H1 (cell line): ENCODE measurements around the gene SPTB. TPM values are rescaled to one million over a fixed set of nuclear protein-coding genes. Genes with fewer than 3 reads are reported as not detected.

Source experiments
- CTCF ChIA-PET: fragments of 300-600 bp; sonication (Branson Sonifier 250); formaldehyde crosslinking; loops from one replicate; lab custom pipeline; 2021; ENCODE audit not compliant: partially characterized antibody; lab: Charles Lee
- POLR2A ChIA-PET: fragments of 300-600 bp; sonication (Branson Sonifier 250); formaldehyde crosslinking; loops from one replicate; lab custom pipeline; 2021; ENCODE audit warnings: inconsistent platforms; ENCODE audit not compliant: partially characterized antibody; lab: Charles Lee
- DNase-seq, 2 experiments: peaks; one replicate each; pipeline versions ENCODE4 v3.0.0 to v3.0.0-alpha.2; 2010 to 2022; ENCODE audit warnings: low spot score in 2 of 2, low read depth in 1 of 2, mixed read lengths in 1 of 2
- FAIRE-seq: peaks from 2 replicates; lab custom pipeline; 2011; peaks lifted over from hg19 to GRCh38; lab: Jason Lieb, UNC
- H2AFZ ChIP-seq: 2 replicates; pipeline ENCODE4 v1.8.1; 2012; ENCODE audit warnings: low read length, inconsistent platforms
- H2AK5ac ChIP-seq: 2 replicates; pipeline ENCODE4 v1.6.1; 2013; ENCODE audit warnings: low read depth, low read length
- H2BK120ac ChIP-seq: replicated peaks from 2 replicates; pipeline ENCODE3; 2013; ENCODE audit warnings: low read depth, low read length, inconsistent platforms
- H2BK12ac ChIP-seq: 2 replicates; pipeline ENCODE4 v1.6.1; 2013; ENCODE audit warnings: low read depth, low read length
- H2BK15ac ChIP-seq: 2 replicates; pipeline ENCODE4 v1.6.1; 2013; ENCODE audit warnings: low read length
- H2BK20ac ChIP-seq: 2 replicates; pipeline ENCODE4 v1.6.1; 2013; ENCODE audit warnings: low read length
- H2BK5ac ChIP-seq: 2 replicates; pipeline ENCODE4 v1.6.1; 2013; ENCODE audit warnings: low read depth, low read length
- H3K14ac ChIP-seq: 2 replicates; pipeline ENCODE4 v1.6.1; 2013; ENCODE audit warnings: inconsistent platforms; ENCODE audit not compliant: insufficient read length
- H3K18ac ChIP-seq: 2 replicates; pipeline ENCODE4 v1.6.1; 2013; ENCODE audit warnings: low read length; ENCODE audit errors: extremely low read depth
- H3K23ac ChIP-seq: 2 replicates; pipeline ENCODE4 v1.6.1; 2013; ENCODE audit warnings: inconsistent platforms; ENCODE audit not compliant: insufficient read length
- H3K23me2 ChIP-seq: 2 replicates; pipeline ENCODE4 v1.6.1; 2013; ENCODE audit warnings: low read depth, low read length
- H3K27ac ChIP-seq: 2 replicates; pipeline ENCODE4 v1.6.1; 2011; ENCODE audit warnings: low read depth, low read length, inconsistent platforms
- H3K27me3 ChIP-seq, 4 experiments: replicated peaks in 1 of 4; 1 replicate in 1 of 4; 2 replicates in 3 of 4; pipeline versions ENCODE4 v1.6.1 to v1.8.1; 2011 to 2013; ENCODE audit warnings: low read length in 3 of 4, mild to moderate bottlenecking in 3 of 4, inconsistent platforms in 2 of 4, mixed read lengths in 2 of 4, moderate library complexity in 1 of 4; ENCODE audit not compliant: control insufficient read depth in 3 of 4, insufficient read depth in 3 of 4; ENCODE audit errors: extremely low read depth in 1 of 4
- H3K36me3 ChIP-seq, 4 experiments: 2 replicates each; pipeline versions ENCODE4 v1.6.1 to v1.8.1; 2011 to 2013; ENCODE audit warnings: mild to moderate bottlenecking in 4 of 4, low read length in 3 of 4, moderate library complexity in 2 of 4, control low read depth in 1 of 4, inconsistent platforms in 1 of 4; ENCODE audit not compliant: insufficient read depth in 4 of 4, control insufficient read depth in 2 of 4
- H3K4ac ChIP-seq: replicated peaks from 2 replicates; pipeline ENCODE3; 2013; ENCODE audit warnings: low read length, low read depth, mixed read lengths, inconsistent platforms; ENCODE audit not compliant: insufficient read length
- H3K4me1 ChIP-seq, 4 experiments: replicated peaks in 1 of 4; 1 replicate in 1 of 4; 2 replicates in 3 of 4; pipeline versions ENCODE4 v1.6.1 to v1.8.1; 2011 to 2013; ENCODE audit warnings: low read length in 3 of 4, inconsistent platforms in 2 of 4, mixed read lengths in 1 of 4; ENCODE audit not compliant: insufficient read depth in 4 of 4, control insufficient read depth in 3 of 4
- H3K4me2 ChIP-seq, 2 experiments: 2 replicates each; pipeline versions ENCODE4 v1.6.1 to v1.8.1; 2011 to 2013; ENCODE audit warnings: low read depth in 2 of 2, low read length in 2 of 2, control low read depth in 1 of 2, inconsistent platforms in 1 of 2, mild to moderate bottlenecking in 1 of 2; ENCODE audit not compliant: insufficient read depth in 1 of 2
- H3K4me3 ChIP-seq, 4 experiments: fragments of 200-600, 300-600 bp in 1 of 4; sonication (generic), shearing (Covaris generic), sonication (Bioruptor Twin) in 1 of 4; 2 replicates each; pipeline versions ENCODE4 v1.5.1 to v1.8.1; 2011 to 2016; ENCODE audit warnings: low read length in 4 of 4, low read depth in 3 of 4, control low read depth in 2 of 4, inconsistent platforms in 2 of 4, mild to moderate bottlenecking in 2 of 4, mixed read lengths in 1 of 4, moderate library complexity in 1 of 4; ENCODE audit not compliant: insufficient read depth in 2 of 4; ENCODE audit errors: extremely low read depth in 1 of 4
- H3K56ac ChIP-seq: replicated peaks from 2 replicates; pipeline ENCODE3; 2013; ENCODE audit warnings: low read depth, mild to moderate bottlenecking, mixed read lengths, low read length, inconsistent platforms; ENCODE audit not compliant: insufficient read length
- H3K79me1 ChIP-seq: 2 replicates; pipeline ENCODE4 v1.6.1; 2013; ENCODE audit warnings: low read depth, low read length, control low read depth
- H3K79me2 ChIP-seq, 2 experiments: 2 replicates each; pipeline versions ENCODE4 v1.6.1 to v1.8.1; 2012 to 2013; ENCODE audit warnings: low read length in 2 of 2, mild to moderate bottlenecking in 2 of 2, inconsistent platforms in 1 of 2; ENCODE audit not compliant: insufficient read depth in 2 of 2, control insufficient read depth in 1 of 2
- H3K9ac ChIP-seq, 4 experiments: replicated peaks in 1 of 4; 1 replicate in 1 of 4; 2 replicates in 3 of 4; pipeline versions ENCODE4 v1.6.1 to v1.8.1; 2011 to 2013; ENCODE audit warnings: low read depth in 3 of 4, low read length in 3 of 4, control low read depth in 2 of 4, mild to moderate bottlenecking in 2 of 4, moderate library complexity in 2 of 4, inconsistent platforms in 1 of 4; ENCODE audit errors: extremely low read depth in 1 of 4
- H3K9me3 ChIP-seq, 2 experiments: 2 replicates each; pipeline versions ENCODE4 v1.6.1 to v1.8.1; 2012 to 2013; ENCODE audit warnings: mild to moderate bottlenecking in 2 of 2, moderate library complexity in 2 of 2, control low read depth in 1 of 2, inconsistent platforms in 1 of 2, low read depth in 1 of 2, low read length in 1 of 2, mixed read lengths in 1 of 2; ENCODE audit not compliant: insufficient read depth in 2 of 2
- H4K20me1 ChIP-seq, 2 experiments: replicated peaks in 1 of 2; 2 replicates each; pipeline versions ENCODE3 to v1.8.1; 2011 to 2013; ENCODE audit warnings: inconsistent platforms in 2 of 2, low read length in 2 of 2, mild to moderate bottlenecking in 1 of 2; ENCODE audit not compliant: insufficient read depth in 2 of 2, control insufficient read depth in 1 of 2
- H4K5ac ChIP-seq: 2 replicates; pipeline ENCODE4 v1.6.1; 2013; ENCODE audit warnings: low read length, low read depth, mixed read lengths, inconsistent platforms; ENCODE audit not compliant: insufficient read length
- H4K8ac ChIP-seq: 2 replicates; pipeline ENCODE4 v1.8.0; 2013; ENCODE audit warnings: mild to moderate bottlenecking, moderate library complexity, low read length, inconsistent platforms; ENCODE audit not compliant: insufficient read depth; ENCODE audit errors: extremely low read depth
- H4K91ac ChIP-seq: replicated peaks from 2 replicates; pipeline ENCODE3; 2013; ENCODE audit warnings: low read length, mixed read lengths, inconsistent platforms; ENCODE audit not compliant: insufficient read length
- CHD1 ChIP-seq: IDR thresholded peaks from 2 replicates; pipeline ENCODE4 v1.6.1; 2012; ENCODE audit warnings: low read depth, low read length, improper control_type of control experiment
- CREB1 ChIP-seq: IDR thresholded peaks from 2 replicates; pipeline ENCODE4 v1.6.1; 2012; ENCODE audit warnings: inconsistent platforms
- CTBP2 ChIP-seq: IDR thresholded peaks from 2 replicates; pipeline ENCODE4 v1.7.0; 2011; ENCODE audit warnings: borderline replicate concordance, mild to moderate bottlenecking, moderate library complexity, mixed read lengths, low read length; ENCODE audit not compliant: insufficient read depth, insufficient read length
- E2F6 ChIP-seq: IDR thresholded peaks from 2 replicates; pipeline ENCODE4 v1.6.1; 2012; ENCODE audit warnings: inconsistent platforms
- EGR1 ChIP-seq: IDR thresholded peaks from 2 replicates; pipeline ENCODE4 v1.6.1; 2011; ENCODE audit warnings: low read depth, low read length, borderline replicate concordance
- EZH2 ChIP-seq: fragments of 200-600 bp; sonication (generic); IDR thresholded peaks from 2 replicates; pipeline ENCODE4 v1.7.1; 2012; ENCODE audit warnings: low read depth, mild to moderate bottlenecking, moderate library complexity, low read length, inconsistent platforms; ENCODE audit not compliant: severe bottlenecking
- GABPA ChIP-seq: IDR thresholded peaks from 2 replicates; pipeline ENCODE4 v1.6.1; 2011; ENCODE audit warnings: mild to moderate bottlenecking, low read length, moderate library complexity, borderline replicate concordance; ENCODE audit not compliant: insufficient read depth
- NRF1 ChIP-seq: IDR thresholded peaks from 2 replicates; pipeline ENCODE4 v1.6.1; 2011; ENCODE audit warnings: mild to moderate bottlenecking, low read depth, low read length, improper control_type of control experiment
- RBBP5 ChIP-seq: IDR thresholded peaks from 2 replicates; pipeline ENCODE4 v1.7.1; 2012; ENCODE audit warnings: low read depth, mild to moderate bottlenecking, inconsistent platforms, low read length, moderate library complexity, borderline replicate concordance
- SIRT6 ChIP-seq: IDR thresholded peaks from one replicate; pipeline ENCODE4 v1.7.1; 2012; ENCODE audit warnings: low read length, inconsistent platforms
- SP2 ChIP-seq: IDR thresholded peaks from 2 replicates; pipeline ENCODE4 v1.6.1; 2012; ENCODE audit warnings: mild to moderate bottlenecking, low read length, inconsistent platforms
- SRF ChIP-seq: IDR thresholded peaks from 2 replicates; pipeline ENCODE4 v1.6.1; 2011; ENCODE audit warnings: mild to moderate bottlenecking, low read depth, low read length, moderate library complexity
- TAF1 ChIP-seq: IDR thresholded peaks from 2 replicates; pipeline ENCODE4 v1.6.1; 2011; ENCODE audit warnings: mild to moderate bottlenecking, low read depth, low read length
- YY1 ChIP-seq: IDR thresholded peaks from 2 replicates; pipeline ENCODE4 v1.6.1; 2011; ENCODE audit warnings: low read depth, mild to moderate bottlenecking, low read length
- ZNF274 ChIP-seq: IDR thresholded peaks from 2 replicates; pipeline ENCODE4 v1.7.0; 2012; ENCODE audit warnings: low read length, borderline replicate concordance; ENCODE audit errors: extremely low read depth
- WGBS, 2 experiments: shearing (Covaris generic) in 1 of 2; methylation state at CpG; one replicate each; pipeline versions ENCODE4 v1.1.6 to v1.1.7; 2013 to 2015; ENCODE audit warnings: low lambda C conversion rate in 2 of 2, mixed read lengths in 2 of 2, inconsistent platforms in 1 of 2, low coverage in 1 of 2, missing lambda C conversion rate in 1 of 2; ENCODE audit not compliant: insufficient replicate concordance in 2 of 2, insufficient coverage in 1 of 2, insufficient read length in 1 of 2; ENCODE audit errors: extremely low coverage in 1 of 2, missing lambda C conversion rate in 1 of 2; 5-methylcytosine and 5-hydroxymethylcytosine counted together
- polyA plus RNA-seq, 7 experiments: library from polyadenylated mRNA; depleted of rRNA in 3 of 7; stranded (reverse) in 5 of 7; unstranded in 2 of 7; fragments of >200 nt in 5 of 7; fragments of 200-250 nt in 2 of 7; gene quantifications; 1 replicate in 5 of 7; 2 replicates in 1 of 7; 4 replicates in 1 of 7; pipeline versions ENCODE4 v1.2.1 to v1.2.3, GENCODE V29; 2011 to 2013; ENCODE audit warnings: missing spikeins in 2 of 7, mixed read lengths in 2 of 7
- total RNA-seq: library from RNA; stranded (reverse); fragmentation: NEBNext Ultra II Directional; extraction: Animal tissue kit (Norgen Biotek cat#: 25700); gene quantifications from 2 replicates; pipeline ENCODE4 v1.2.1, GENCODE V29; 2021

The SPTB gene
- total and polyA plus RNA-seq, 2 of the 8 experiments (the other 6 are each of a cell fraction or from before 2014, with no cell fraction given) = 0.30 to 2.4 TPM

GRCh38 chr14:64711039-64711438, 168.7 kb downstream of the SPTB start:
- no peak overlapping the region for H3K14ac ChIP-seq
- H3K27me3 ChIP-seq = no peaks in the 10 kb centered on the region
- H3K4me1 ChIP-seq = peaks cover 28 to 52% (median 39%) of the 10 kb centered on the region in 4 experiments
- H2BK20ac ChIP-seq = no peak overlapping the region
- FAIRE-seq = no peak
- peaks cover 3% of the 10 kb centered on the region; the same call in 1 of the 2 replicates for H3K23me2 ChIP-seq
- H3K4ac ChIP-seq = no peak overlapping the region
- no peak overlapping the region for H4K8ac ChIP-seq
- H3K23ac ChIP-seq = no peak overlapping the region
- no peak for TF ChIP-seq TAF1
- TF ChIP-seq RBBP5 = no peak
- no peak for TF ChIP-seq SP2
- no peak for TF ChIP-seq YY1
- no peak for TF ChIP-seq E2F6
- TF ChIP-seq SIRT6 = no peak
- TF ChIP-seq EGR1 = no peak
- TF ChIP-seq ZNF274 = no peak
- no peak for TF ChIP-seq NRF1
- no peak for TF ChIP-seq GABPA
- no peak for TF ChIP-seq CTBP2
- TF ChIP-seq CREB1 = no peak
- TF ChIP-seq CHD1 = no peak
- no peak for TF ChIP-seq SRF
- TF ChIP-seq EZH2 = no peak
- TF ChIP-seq, all 59 proteins: peak for 0
- Histone ChIP-seq H2AFZ (no peak overlapping the region), H4K5ac (no peak overlapping the region), H4K91ac (no peak overlapping the region), H3K36me3 (peaks cover 0 to 9% (median 0%) of the 10 kb centered on the region in 4 experiments; a peak in 2 of 8 replicates), H2BK5ac (no peak overlapping the region), H3K18ac (no peak overlapping the region), H3K4me3 (no peak overlapping the region), H3K79me2 (peaks cover 23 to 90% of the 10 kb centered on the region in 2 experiments), H3K9ac (no peak overlapping the region), H3K56ac (no peak overlapping the region), H2BK12ac (no peak overlapping the region), H2BK15ac (no peak overlapping the region), H3K79me1 (peaks cover 20% of the 10 kb centered on the region), H2BK120ac (no peak overlapping the region), H4K20me1 (peaks cover 9 to 18% of the 10 kb centered on the region in 2 experiments), H2AK5ac (no peak overlapping the region), H3K9me3 (peaks cover 3% of the 10 kb centered on the region in 2 experiments), H3K4me2 (no peak overlapping the region), H3K27ac (no peak overlapping the region)
- DNase-seq = no peak
- POLR2A ChIA-PET = no interaction called here
- 95% methylated on average over 5 of the region's 5 CpGs; no CpG with 5 or more reads in 1 of the 2 experiments for WGBS, 2 experiments
- CTCF ChIA-PET = interaction anchor here (0.6 to 2.7 kb wide), 4 partner anchors 13 to 80 kb away, joined by 3 to 10 read pairs (median 3); no protein-coding TSS in a partner anchor
